DMS53 treated with DMSO at 0.1 percent for 48 hours (cell line): ENCODE data around the gene ZGPAT.
"Not testable (repeated sequence)": the region's sequence is repeated elsewhere in the genome, so short reads cannot be mapped to it uniquely, and the experiment has no call there.

Source experiments
- DNase-seq: peaks from one replicate; lab custom pipeline; 2025; ENCODE audit not compliant: unreplicated experiment; lab: John Stamatoyannopoulos, UW

Gene ZGPAT

GRCh38 chr20:63755933-63756647 lies 48.3 kb downstream of the ZGPAT start:
- DNase-seq: no peak

GRCh38 chr20:63756648-63756991 lies 48.8 kb downstream of the ZGPAT start:
- no peak for DNase-seq

GRCh38 chr20:63758152-63758551 lies 50.3 kb downstream of the ZGPAT start:
- no peak for DNase-seq

- no peak for DNase-seq
Measured at GRCh38 chr20:63759377-63759901, 51.6 kb downstream of the ZGPAT start.

GRCh38 chr20:63765082-63765873 lies 57.4 kb downstream of the ZGPAT start:
- no peak for DNase-seq

GRCh38 chr20:63765902-63766301 lies 58.1 kb downstream of the ZGPAT start:
- DNase-seq: no peak

GRCh38 chr20:63766695-63767426 lies 59.0 kb downstream of the ZGPAT start:
- DNase-seq: no peak

GRCh38 chr20:63767456-63767855 lies 59.6 kb downstream of the ZGPAT start:
- DNase-seq: no peak

- no peak for DNase-seq
Measured at GRCh38 chr20:63767886-63768285, 60.0 kb downstream of the ZGPAT start.

GRCh38 chr20:63768591-63769515 lies 61.0 kb downstream of the ZGPAT start:
- no peak for DNase-seq

- DNase-seq: no peak
Measured at GRCh38 chr20:63769891-63770474, 62.1 kb downstream of the ZGPAT start.

- DNase-seq: no peak
Measured at GRCh38 chr20:63771046-63771707, 63.3 kb downstream of the ZGPAT start.

- no peak for DNase-seq
Measured at GRCh38 chr20:63772781-63773518, 65.1 kb downstream of the ZGPAT start.

GRCh38 chr20:63773571-63774241 lies 65.9 kb downstream of the ZGPAT start:
- no peak for DNase-seq

GRCh38 chr20:63774306-63774705 lies 66.5 kb downstream of the ZGPAT start:
- DNase-seq: no peak

- no peak for DNase-seq
Measured at GRCh38 chr20:63775096-63775978, 67.5 kb downstream of the ZGPAT start.

- not testable (repeated sequence) for DNase-seq
Measured at GRCh38 chr20:63776875-63777274, 69.0 kb downstream of the ZGPAT start.
